Liver (tissue), 9 donors: ENCODE results near the gene NFATC2. TPM values are rescaled to one million over a fixed set of nuclear protein-coding genes. Genes with fewer than 3 reads are reported as not detected.
A peak's percentile ranks its signal among the peaks of the same experiment; 100 is the strongest.
"Not testable (repeated sequence)": the region's sequence is repeated elsewhere in the genome, so short reads cannot be mapped to it uniquely, and the experiment has no call there.

Experiments used
- DNase-seq: peaks from one replicate; pipeline ENCODE4 v3.0.0-alpha.2; 2017; ENCODE audit warnings: low spot score
- H3K27ac ChIP-seq, 2 donors: one replicate each; pipeline ENCODE4 v1.7.0; 2013; ENCODE audit warnings: inconsistent platforms in 2 of 2, low read length in 2 of 2, control low read depth in 1 of 2, low read depth in 1 of 2, mild to moderate bottlenecking in 1 of 2
- H3K27me3 ChIP-seq, 4 donors: one replicate each; pipeline versions ENCODE4 v1.6.1 to v1.7.0; 2013; ENCODE audit warnings: low read length in 3 of 4, inconsistent platforms in 1 of 4, mild to moderate bottlenecking in 1 of 4, moderate library complexity in 1 of 4; ENCODE audit not compliant: control insufficient read depth in 4 of 4, insufficient read depth in 4 of 4
- H3K36me3 ChIP-seq, 4 donors: one replicate each; pipeline versions ENCODE4 v1.6.1 to v1.7.0; 2013; ENCODE audit warnings: low read length in 3 of 4, mild to moderate bottlenecking in 3 of 4, low read depth in 1 of 4, moderate library complexity in 1 of 4; ENCODE audit not compliant: control insufficient read depth in 4 of 4, insufficient read depth in 3 of 4
- H3K4me1 ChIP-seq, 4 donors: one replicate each; pipeline versions ENCODE4 v1.6.1 to v1.7.0; 2013; ENCODE audit warnings: low read length in 3 of 4, mild to moderate bottlenecking in 3 of 4, moderate library complexity in 1 of 4; ENCODE audit not compliant: control insufficient read depth in 4 of 4, insufficient read depth in 4 of 4
- H3K4me3 ChIP-seq, 3 donors: one replicate each; pipeline versions ENCODE4 v1.6.1 to v1.7.0; 2013; ENCODE audit warnings: low read length in 3 of 3, control low read depth in 1 of 3, low read depth in 1 of 3, mild to moderate bottlenecking in 1 of 3
- H3K9ac ChIP-seq, 2 donors: one replicate each; pipeline ENCODE4 v1.7.0; 2013; ENCODE audit warnings: low read length in 2 of 2, mild to moderate bottlenecking in 2 of 2, moderate library complexity in 2 of 2, control low read depth in 1 of 2, low read depth in 1 of 2
- H3K9me3 ChIP-seq, 4 donors: one replicate each; pipeline versions ENCODE4 v1.6.1 to v1.7.0; 2013; ENCODE audit warnings: low read length in 3 of 4; ENCODE audit not compliant: control insufficient read depth in 4 of 4
- EGR1 ChIP-seq, 2 donors: IDR thresholded peaks; 2 replicates each; pipeline ENCODE4 v1.6.1; 2016 to 2018; ENCODE audit warnings: antibody characterized with exemption in 2 of 2, low read depth in 2 of 2
- FOXA1 ChIP-seq: IDR thresholded peaks from 2 replicates; pipeline ENCODE4 v1.6.1; 2016; ENCODE audit warnings: antibody characterized with exemption
- FOXA2 ChIP-seq: IDR thresholded peaks from 2 replicates; pipeline ENCODE4 v1.6.1; 2016; ENCODE audit warnings: antibody characterized with exemption
- GABPA ChIP-seq, 2 donors: IDR thresholded peaks in 1 of 2; conservative IDR thresholded peaks in 1 of 2; 2 replicates each; pipeline ENCODE4 v1.6.1; 2016; ENCODE audit warnings: antibody characterized with exemption in 2 of 2, mild to moderate bottlenecking in 1 of 2, moderate library complexity in 1 of 2
- HNF4A ChIP-seq, 2 donors: conservative IDR thresholded peaks; 2 replicates each; pipeline ENCODE4 v1.6.1; 2016; ENCODE audit warnings: antibody characterized with exemption in 2 of 2, mild to moderate bottlenecking in 2 of 2
- HNF4G ChIP-seq: IDR thresholded peaks from 2 replicates; pipeline ENCODE4 v1.6.1; 2016; ENCODE audit warnings: antibody characterized with exemption
- JUND ChIP-seq, 2 donors: IDR thresholded peaks; 2 replicates each; pipeline ENCODE4 v1.6.1; 2016; ENCODE audit warnings: antibody characterized with exemption in 2 of 2
- RAD21 ChIP-seq, 2 donors: IDR thresholded peaks; 2 replicates each; pipeline ENCODE4 v1.6.1; 2016; ENCODE audit warnings: antibody characterized with exemption in 2 of 2, mild to moderate bottlenecking in 2 of 2
- RXRA ChIP-seq, 2 donors: IDR thresholded peaks; 2 replicates each; pipeline ENCODE4 v1.6.1; 2017 to 2018; ENCODE audit warnings: antibody characterized with exemption in 2 of 2, mild to moderate bottlenecking in 1 of 2
- TAF1 ChIP-seq: conservative IDR thresholded peaks from 2 replicates; pipeline ENCODE4 v1.6.1; 2016; ENCODE audit warnings: antibody characterized with exemption, mild to moderate bottlenecking
- WGBS: extraction: QIAGEN DNeasy Blood & Tissue Kit; methylation state at CpG from one replicate; pipeline ENCODE4 v1.1.7; 2013; 5-methylcytosine and 5-hydroxymethylcytosine counted together
- polyA plus RNA-seq, 2 donors: library from polyadenylated mRNA; stranded (reverse) in 1 of 2; unstranded in 1 of 2; fragments of 200-250 nt in 1 of 2; fragments of >200 nt in 1 of 2; fragmentation: Nextera tagmentation in 1 of 2; extraction: Ambion mirVana in 1 of 2; gene quantifications; one replicate each; pipeline versions ENCODE4 v1.2.1 to v1.2.3, GENCODE V29; 2013 to 2015
- total RNA-seq, 2 donors: library from RNA; depleted of rRNA; stranded (reverse); fragments of >200 nt; gene quantifications; one replicate each; pipeline ENCODE4 v1.2.3, GENCODE V29; 2014
- TF ChIP-seq, protein P1 (sequence below): IDR thresholded peaks from 2 replicates; pipeline ENCODE4 v1.6.1; 2016; ENCODE audit warnings: antibody characterized with exemption, mild to moderate bottlenecking
- TF ChIP-seq, protein P2 (sequence below): IDR thresholded peaks from 2 replicates; pipeline ENCODE4 v1.6.1; 2016; ENCODE audit warnings: antibody characterized with exemption
- TF ChIP-seq, protein P3 (sequence below): IDR thresholded peaks from 2 replicates; pipeline ENCODE4 v1.6.1; 2016; ENCODE audit warnings: antibody characterized with exemption
- TF ChIP-seq, protein P4 (sequence below): fragments of 150-350 bp; IDR thresholded peaks from 2 replicates; pipeline ENCODE4 v1.5.1; 2017; ENCODE audit warnings: improper control_type of control experiment, low read depth, low read length; ENCODE audit not compliant: missing input control
- TF ChIP-seq, protein P5 (sequence below): IDR thresholded peaks from 2 replicates; pipeline ENCODE4 v1.6.1; 2016; ENCODE audit warnings: antibody characterized with exemption
- donor health status: healthy.
- donor health status: healthy.
- donor health status: healthy.
- donor health status: healthy.
- donor health status: healthy.

NFATC2 gene
- total and polyA plus RNA-seq, 4 donors = 1.2 to 6.7 (median 2.6) TPM

DNA sequence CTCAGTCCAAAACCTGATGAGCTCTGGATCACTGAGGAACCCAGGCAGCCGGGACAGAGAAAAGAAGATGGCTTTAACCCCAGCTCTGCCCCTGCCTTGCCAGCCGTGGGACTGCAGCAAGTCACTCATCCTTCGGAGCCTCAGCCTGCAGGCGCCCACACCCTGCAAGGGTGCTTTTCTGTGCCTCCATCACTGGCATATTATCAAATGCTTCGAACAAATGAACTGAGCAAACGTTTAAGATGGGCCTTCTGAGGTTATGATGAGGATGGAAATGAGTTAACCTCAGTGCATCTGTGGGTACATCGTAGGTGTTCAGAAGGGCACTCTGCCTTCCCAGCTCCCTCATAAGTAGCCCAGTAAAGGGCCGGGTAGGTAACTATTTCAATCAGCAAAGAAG, 79.0 kb downstream of the NFATC2 start:
- no peak for DNase-seq
- Histone ChIP-seq H3K9ac (no peak overlapping the region), H3K27me3 (no peaks in the 10 kb centered on the region), H3K4me1 (no peaks in the 10 kb centered on the region), H3K36me3 (peaks cover 0 to 16% (median 4%) of the 10 kb centered on the region in 4 donors), H3K4me3 (no peak overlapping the region), H3K9me3 (no peaks in the 10 kb centered on the region), H3K27ac (no peak overlapping the region)
- 85% methylated on average over 8 of the region's 8 CpGs for WGBS
- TF ChIP-seq FOXA1 = no peak
- no peak for TF ChIP-seq GABPA (IDR thresholded peaks at IDR 0.05 in 1 of 2, conservative IDR thresholded peaks at IDR 0.05 in 1 of 2)
- no peak for TF ChIP-seq HNF4A (conservative IDR thresholded peaks at IDR 0.05)
- no peak for TF ChIP-seq RAD21 (IDR thresholded peaks at IDR 0.05)
- TF ChIP-seq EGR1 (IDR thresholded peaks at IDR 0.05; ENCODE audit: low read depth in 2 of 2) = no peak
- TF ChIP-seq, protein P1, sequence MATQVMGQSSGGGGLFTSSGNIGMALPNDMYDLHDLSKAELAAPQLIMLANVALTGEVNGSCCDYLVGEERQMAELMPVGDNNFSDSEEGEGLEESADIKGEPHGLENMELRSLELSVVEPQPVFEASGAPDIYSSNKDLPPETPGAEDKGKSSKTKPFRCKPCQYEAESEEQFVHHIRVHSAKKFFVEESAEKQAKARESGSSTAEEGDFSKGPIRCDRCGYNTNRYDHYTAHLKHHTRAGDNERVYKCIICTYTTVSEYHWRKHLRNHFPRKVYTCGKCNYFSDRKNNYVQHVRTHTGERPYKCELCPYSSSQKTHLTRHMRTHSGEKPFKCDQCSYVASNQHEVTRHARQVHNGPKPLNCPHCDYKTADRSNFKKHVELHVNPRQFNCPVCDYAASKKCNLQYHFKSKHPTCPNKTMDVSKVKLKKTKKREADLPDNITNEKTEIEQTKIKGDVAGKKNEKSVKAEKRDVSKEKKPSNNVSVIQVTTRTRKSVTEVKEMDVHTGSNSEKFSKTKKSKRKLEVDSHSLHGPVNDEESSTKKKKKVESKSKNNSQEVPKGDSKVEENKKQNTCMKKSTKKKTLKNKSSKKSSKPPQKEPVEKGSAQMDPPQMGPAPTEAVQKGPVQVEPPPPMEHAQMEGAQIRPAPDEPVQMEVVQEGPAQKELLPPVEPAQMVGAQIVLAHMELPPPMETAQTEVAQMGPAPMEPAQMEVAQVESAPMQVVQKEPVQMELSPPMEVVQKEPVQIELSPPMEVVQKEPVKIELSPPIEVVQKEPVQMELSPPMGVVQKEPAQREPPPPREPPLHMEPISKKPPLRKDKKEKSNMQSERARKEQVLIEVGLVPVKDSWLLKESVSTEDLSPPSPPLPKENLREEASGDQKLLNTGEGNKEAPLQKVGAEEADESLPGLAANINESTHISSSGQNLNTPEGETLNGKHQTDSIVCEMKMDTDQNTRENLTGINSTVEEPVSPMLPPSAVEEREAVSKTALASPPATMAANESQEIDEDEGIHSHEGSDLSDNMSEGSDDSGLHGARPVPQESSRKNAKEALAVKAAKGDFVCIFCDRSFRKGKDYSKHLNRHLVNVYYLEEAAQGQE = no peak
- TF ChIP-seq, protein P2, sequence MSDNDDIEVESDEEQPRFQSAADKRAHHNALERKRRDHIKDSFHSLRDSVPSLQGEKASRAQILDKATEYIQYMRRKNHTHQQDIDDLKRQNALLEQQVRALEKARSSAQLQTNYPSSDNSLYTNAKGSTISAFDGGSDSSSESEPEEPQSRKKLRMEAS = no peak
- TF ChIP-seq, protein P3, sequence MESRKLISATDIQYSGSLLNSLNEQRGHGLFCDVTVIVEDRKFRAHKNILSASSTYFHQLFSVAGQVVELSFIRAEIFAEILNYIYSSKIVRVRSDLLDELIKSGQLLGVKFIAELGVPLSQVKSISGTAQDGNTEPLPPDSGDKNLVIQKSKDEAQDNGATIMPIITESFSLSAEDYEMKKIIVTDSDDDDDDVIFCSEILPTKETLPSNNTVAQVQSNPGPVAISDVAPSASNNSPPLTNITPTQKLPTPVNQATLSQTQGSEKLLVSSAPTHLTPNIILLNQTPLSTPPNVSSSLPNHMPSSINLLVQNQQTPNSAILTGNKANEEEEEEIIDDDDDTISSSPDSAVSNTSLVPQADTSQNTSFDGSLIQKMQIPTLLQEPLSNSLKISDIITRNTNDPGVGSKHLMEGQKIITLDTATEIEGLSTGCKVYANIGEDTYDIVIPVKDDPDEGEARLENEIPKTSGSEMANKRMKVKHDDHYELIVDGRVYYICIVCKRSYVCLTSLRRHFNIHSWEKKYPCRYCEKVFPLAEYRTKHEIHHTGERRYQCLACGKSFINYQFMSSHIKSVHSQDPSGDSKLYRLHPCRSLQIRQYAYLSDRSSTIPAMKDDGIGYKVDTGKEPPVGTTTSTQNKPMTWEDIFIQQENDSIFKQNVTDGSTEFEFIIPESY = no peak
- no peak for TF ChIP-seq JUND (IDR thresholded peaks at IDR 0.05)
- TF ChIP-seq FOXA2 = no peak
- no peak for TF ChIP-seq HNF4G
- TF ChIP-seq, protein P4, sequence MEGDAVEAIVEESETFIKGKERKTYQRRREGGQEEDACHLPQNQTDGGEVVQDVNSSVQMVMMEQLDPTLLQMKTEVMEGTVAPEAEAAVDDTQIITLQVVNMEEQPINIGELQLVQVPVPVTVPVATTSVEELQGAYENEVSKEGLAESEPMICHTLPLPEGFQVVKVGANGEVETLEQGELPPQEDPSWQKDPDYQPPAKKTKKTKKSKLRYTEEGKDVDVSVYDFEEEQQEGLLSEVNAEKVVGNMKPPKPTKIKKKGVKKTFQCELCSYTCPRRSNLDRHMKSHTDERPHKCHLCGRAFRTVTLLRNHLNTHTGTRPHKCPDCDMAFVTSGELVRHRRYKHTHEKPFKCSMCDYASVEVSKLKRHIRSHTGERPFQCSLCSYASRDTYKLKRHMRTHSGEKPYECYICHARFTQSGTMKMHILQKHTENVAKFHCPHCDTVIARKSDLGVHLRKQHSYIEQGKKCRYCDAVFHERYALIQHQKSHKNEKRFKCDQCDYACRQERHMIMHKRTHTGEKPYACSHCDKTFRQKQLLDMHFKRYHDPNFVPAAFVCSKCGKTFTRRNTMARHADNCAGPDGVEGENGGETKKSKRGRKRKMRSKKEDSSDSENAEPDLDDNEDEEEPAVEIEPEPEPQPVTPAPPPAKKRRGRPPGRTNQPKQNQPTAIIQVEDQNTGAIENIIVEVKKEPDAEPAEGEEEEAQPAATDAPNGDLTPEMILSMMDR = no peak
- TF ChIP-seq, protein P5, sequence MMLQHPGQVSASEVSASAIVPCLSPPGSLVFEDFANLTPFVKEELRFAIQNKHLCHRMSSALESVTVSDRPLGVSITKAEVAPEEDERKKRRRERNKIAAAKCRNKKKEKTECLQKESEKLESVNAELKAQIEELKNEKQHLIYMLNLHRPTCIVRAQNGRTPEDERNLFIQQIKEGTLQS = no peak
- no peak for TF ChIP-seq RXRA (IDR thresholded peaks at IDR 0.05)

DNA sequence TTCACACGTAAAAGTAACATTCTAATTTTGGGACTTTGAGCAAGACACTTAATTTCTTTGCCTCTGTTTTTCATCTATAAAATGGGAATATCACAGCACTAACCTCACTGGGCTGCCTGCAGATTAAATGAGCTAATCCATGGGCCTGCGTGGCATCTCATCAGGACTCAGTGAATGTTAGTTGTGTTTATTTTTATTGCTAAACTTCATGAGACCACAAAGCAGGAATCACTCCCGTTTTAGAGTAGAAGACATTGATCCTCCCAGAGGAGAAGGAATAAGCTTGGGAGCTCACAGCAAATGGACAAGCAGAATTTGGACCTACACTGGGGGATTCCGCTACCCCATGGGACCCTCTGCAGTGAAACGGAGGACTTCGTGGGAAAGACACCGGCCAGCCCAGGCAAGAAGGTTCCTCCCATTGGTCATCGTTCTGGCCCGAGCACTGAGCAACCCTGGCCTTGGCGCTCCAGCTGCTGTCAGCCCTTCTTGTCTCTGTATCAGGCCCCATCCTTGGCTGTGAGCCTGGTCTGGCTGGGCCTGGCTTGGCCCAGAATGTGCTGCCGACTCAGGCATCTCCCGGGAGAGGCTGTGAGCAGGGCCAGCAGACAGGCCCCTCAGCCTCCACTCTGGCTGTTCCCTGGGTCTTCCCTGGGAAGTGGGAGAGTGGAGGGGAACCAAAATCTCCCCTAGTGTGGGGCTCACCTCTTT, 79.8 kb downstream of the NFATC2 start:
- peak in 1 of 2 donors; percentile 16 for TF ChIP-seq RAD21 (IDR thresholded peaks at IDR 0.05)
- no peak for TF ChIP-seq TAF1
- peaks cover 0 to 13% (median 4%) of the 10 kb centered on the region in 4 donors for H3K36me3 ChIP-seq
- H3K27ac ChIP-seq = no peak overlapping the region
- H3K4me3 ChIP-seq = no peak overlapping the region
- H3K9me3 ChIP-seq = no peaks in the 10 kb centered on the region
- 66% methylated on average over 12 of the region's 12 CpGs for whole genome bisulfite sequencing
- no peaks in the 10 kb centered on the region for H3K27me3 ChIP-seq
- H3K4me1 ChIP-seq = no peaks in the 10 kb centered on the region
- no peak overlapping the region for H3K9ac ChIP-seq
- DNase-seq = no peak

DNA sequence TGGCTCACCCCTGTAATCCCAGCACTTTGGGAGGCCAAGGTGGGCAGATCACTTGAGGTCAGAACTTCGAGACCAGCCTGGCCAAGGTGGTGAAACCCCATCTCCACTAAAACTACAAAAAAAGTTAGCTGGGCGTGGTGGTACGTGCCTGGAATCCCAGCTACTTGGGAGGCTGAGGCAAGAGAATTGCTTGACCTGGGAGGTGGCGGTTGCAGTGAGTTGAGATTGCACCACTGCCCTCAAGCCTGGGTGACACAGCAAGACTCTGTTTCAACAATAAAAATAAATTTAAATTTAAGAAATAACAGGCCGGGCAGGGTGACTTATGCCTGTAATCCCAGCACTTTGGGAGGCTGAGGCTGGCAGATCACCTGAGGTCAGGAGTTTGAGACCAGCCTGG, 80.7 kb downstream of the NFATC2 start:
- not testable (repeated sequence) for H3K4me1 ChIP-seq
- H3K36me3 ChIP-seq = peaks cover 0 to 13% (median 4%) of the 10 kb centered on the region in 4 donors

More for the DNA sequence above, 80.7 kb downstream of the NFATC2 start:
- not testable (repeated sequence) for H3K9me3 ChIP-seq, H3K27ac ChIP-seq, H3K9ac ChIP-seq, DNase-seq, H3K4me3 ChIP-seq, H3K27me3 ChIP-seq
- 91% methylated on average over 5 of the region's 5 CpGs for WGBS
